ENCODE data around the gene DSTN. TPM values are rescaled to one million over a fixed set of nuclear protein-coding genes. Genes with fewer than 3 reads are reported as not detected.

DSTN gene
- total and polyA plus RNA-seq, 2 donors (not counting 3 experiments of a cell fraction or from before 2014, with no cell fraction given): 66.1 to 300 TPM

GRCh38 chr20:17633850-17634500, 64.1 kb downstream of the DSTN start:
- H3K79me2 ChIP-seq (ENCODE audit: control insufficient read depth, insufficient read depth, low read length): no peaks in the 10 kb centered on the region
- no peaks in the 10 kb centered on the region for H4K20me1 ChIP-seq (replicated peaks; ENCODE audit: control insufficient read depth, extremely low read depth, insufficient read depth, low read length)
- no TSS peak for BruUV-seq (replicated peaks)
- H3K27ac ChIP-seq (ENCODE audit: insufficient read depth, low read depth, low read length): no peak overlapping the region
- no peak overlapping the region for H3K9ac ChIP-seq (replicated peaks; ENCODE audit: extremely low read depth, insufficient read depth, low read length)
- FAIRE-seq: no peak
- intact Hi-C loops (cut with micrococcal nuclease): no loop called here
- dilution Hi-C loops (cut with MboI; ENCODE audit: extremely low pct_ligation_motif_present, low sequenced_read_pairs): no loop called here
- no peaks in the 10 kb centered on the region for H3K9me1 ChIP-seq (replicated peaks; ENCODE audit: control insufficient read depth, extremely low read depth, insufficient read depth, low read length)
- H3K4me2 ChIP-seq (ENCODE audit: insufficient read depth, low read length): no peak overlapping the region
- no peak overlapping the region for H2AFZ ChIP-seq (ENCODE audit: low read depth, low read length)
- POLR2A ChIA-PET: no interaction called here
- no peak for DNase-seq (ENCODE audit: low read depth, low spot score)
- CTCF ChIA-PET: interaction anchor here (1.0 to 1.6 kb wide), 4 partner anchors 11 to 305 kb away, joined by 3 to 4 read pairs (median 4); no protein-coding TSS in a partner anchor
- TF ChIP-seq MYC (IDR thresholded peaks at IDR 0.05; ENCODE audit: low read depth, low read length) (no peak), MAX (IDR thresholded peaks at IDR 0.05; ENCODE audit: insufficient read depth, insufficient read length) (no peak), JUN (IDR thresholded peaks at IDR 0.05; ENCODE audit: borderline replicate concordance, insufficient read depth, insufficient read length, low read depth) (no peak), FOS (IDR thresholded peaks at IDR 0.05; ENCODE audit: borderline replicate concordance, insufficient read depth, low read length) (no peak), POLR2A (IDR thresholded peaks at IDR 0.05; ENCODE audit: low read depth, low read length) (no peak), GATA2 (IDR thresholded peaks at IDR 0.05; ENCODE audit: insufficient read depth, insufficient read length, low read depth, low read length) (no peak), CTCF (IDR thresholded peaks at IDR 0.05; ENCODE audit: extremely low read depth in 1 of 2, insufficient read depth in 1 of 2, low read depth in 1 of 2, low read length in 2 of 2) (no peak), EZH2 (IDR thresholded peaks at IDR 0.05; ENCODE audit: borderline replicate concordance, low read depth, low read length, severe bottlenecking) (no peak), POLR2AphosphoS5 (IDR thresholded peaks at IDR 0.05; ENCODE audit: insufficient read depth, low read depth, low read length) (no peak)
- no peaks in the 10 kb centered on the region for H3K4me1 ChIP-seq (ENCODE audit: control insufficient read depth, extremely low read depth, insufficient read depth, low read length)
- H3K9me3 ChIP-seq (replicated peaks; ENCODE audit: control insufficient read depth, insufficient read depth, low read length): no peaks in the 10 kb centered on the region
- H3K27me3 ChIP-seq (ENCODE audit: control insufficient read depth in 2 of 2, insufficient read depth in 2 of 2, low read length in 2 of 2): no peaks in the 10 kb centered on the region
- H3K4me3 ChIP-seq (replicated peaks in 1 of 3; ENCODE audit: insufficient read depth in 1 of 3, low read depth in 1 of 3, low read length in 3 of 3): no peak overlapping the region
- peaks cover 21 to 92% of the 10 kb centered on the region in 2 experiments for H3K36me3 ChIP-seq (ENCODE audit: control insufficient read depth in 2 of 2, extremely low read depth in 1 of 2, insufficient read depth in 2 of 2, low read length in 2 of 2)

Data from endothelial cell of umbilical vein (primary cell).